MM.1S (cell line): ENCODE measurements around the gene ANXA6.

Experiments
- CTCF ChIP-seq: fragments of 300-600 bp; sonication (generic); IDR thresholded peaks from 2 replicates; pipeline ENCODE4 v1.5.1; 2016; ENCODE audit warnings: antibody characterized with exemption, low read length, mixed read lengths
- EZH2 ChIP-seq: fragments of 300-600 bp; sonication (generic); optimal IDR thresholded peaks from 2 replicates; pipeline ENCODE3; 2017; ENCODE audit warnings: low read depth, mild to moderate bottlenecking, antibody characterized with exemption, low read length, mixed read lengths

DNA sequence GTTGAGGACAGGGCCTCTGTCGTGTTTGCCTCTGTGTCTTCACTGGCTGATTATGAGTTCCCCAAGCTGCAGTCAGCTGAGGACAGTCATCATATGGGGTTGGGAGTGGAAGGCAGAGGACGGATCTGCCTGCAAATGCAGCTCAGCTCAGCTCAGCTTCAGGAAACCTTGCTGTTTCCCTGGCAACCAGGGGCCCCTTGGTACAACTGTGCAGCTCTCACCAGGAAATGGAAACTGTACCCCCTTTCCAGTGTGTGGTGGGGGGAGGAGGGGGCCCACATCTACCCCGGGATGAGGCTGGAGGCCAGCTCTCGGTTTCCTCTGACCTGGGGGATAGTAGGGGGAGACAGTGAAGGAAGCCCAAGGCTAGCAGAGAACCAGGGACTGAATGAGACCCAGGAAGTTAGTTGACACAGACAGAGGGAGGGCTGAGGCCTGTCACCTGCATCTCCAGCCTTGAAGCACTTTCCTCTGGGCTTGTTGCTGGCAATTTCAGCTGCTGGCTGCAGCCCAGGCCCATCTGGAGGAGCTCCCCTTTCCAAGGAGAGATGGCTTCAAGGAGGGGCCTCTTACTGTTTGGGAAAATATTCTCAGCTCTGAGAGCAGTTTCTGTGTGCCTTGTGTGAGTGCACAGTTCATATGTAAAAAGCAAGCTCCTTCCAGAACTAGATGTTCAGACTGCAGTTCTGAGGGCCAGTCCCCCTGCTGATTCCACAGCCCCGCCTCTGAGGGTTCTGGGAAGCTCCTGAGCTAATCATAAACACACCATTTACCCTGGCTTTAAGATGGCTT is 6.9 kb downstream of the ANXA6 start:
- TF ChIP-seq CTCF, result no peak
- no peak for TF ChIP-seq EZH2
